Measurements from ENCODE around the gene ZNF423.
"Not testable (repeated sequence)": the region's sequence is repeated elsewhere in the genome, so short reads cannot be mapped to it uniquely, and the experiment has no call there.

GRCh38 chr16:49506058-49507013 lies 349.6 kb downstream of the ZNF423 start:
- TF ChIP-seq CTCF (IDR thresholded peaks at IDR 0.05; ENCODE audit: low read length); EZH2 (IDR thresholded peaks at IDR 0.05; ENCODE audit: borderline replicate concordance, low read length): not testable (repeated sequence)
